ENCODE data around the gene NAA16. TPM values are rescaled to one million over a fixed set of nuclear protein-coding genes. Genes with fewer than 3 reads are reported as not detected.

Gene NAA16
- total RNA-seq (2022; extraction: Qiagen RNA extraction), result 6.4 to 8.6 TPM (median 6.9 TPM) in 5 replicates

GRCh38 chr13:41310963-41311405 lies at the start of gene NAA16:
TSS of gene NAA16 (plus strand) at chr13:41311267. CDS start at chr13:41311529, 262 bp downstream.

GRCh38 chr13:41263261-41263971 lies 47.7 kb upstream of the NAA16 start, which contains the start of gene MTRF1:
TSS of gene MTRF1 (minus strand) at chr13:41263576. CDS start at chr13:41260907, 2,669 bp downstream.

Other genes with a start within 250 kb of the NAA16 start
- 8.5 to 11.1 TPM (median 9.8 TPM) in 5 replicates for gene WBP4, start 249.8 kb upstream of the NAA16 start, total RNA-seq (2022; extraction: Qiagen RNA extraction)
- 4.6 to 6.4 TPM (median 5.3 TPM) in 5 replicates for gene KBTBD6, start 178.5 kb upstream of the NAA16 start, total RNA-seq (2022; extraction: Qiagen RNA extraction)
- gene KBTBD7, start 116.7 kb upstream of the NAA16 start, total RNA-seq (2022; extraction: Qiagen RNA extraction), result 2.1 to 3.1 TPM (median 2.9 TPM) in 5 replicates
- 3.9 to 5.5 TPM (median 5.1 TPM) in 5 replicates for gene MTRF1, start 47.7 kb upstream of the NAA16 start, total RNA-seq (2022; extraction: Qiagen RNA extraction)
- 9.4 to 14.3 TPM (median 12.2 TPM) in 5 replicates for gene RGCC, start 146.3 kb downstream of the NAA16 start, total RNA-seq (2022; extraction: Qiagen RNA extraction)

Measured in A549 treated with dexamethasone at 1 μM for 4 hours (cell line).